Liver (tissue), 9 donors: Measurements from ENCODE around the gene PLCB1. TPM values are rescaled to one million over a fixed set of nuclear protein-coding genes. Genes with fewer than 3 reads are reported as not detected.

Experiments used
- DNase-seq: peaks from one replicate; pipeline ENCODE4 v3.0.0-alpha.2; 2017; ENCODE audit warnings: low spot score
- H3K27ac ChIP-seq, 2 donors: one replicate each; pipeline ENCODE4 v1.7.0; 2013; ENCODE audit warnings: inconsistent platforms in 2 of 2, low read length in 2 of 2, control low read depth in 1 of 2, low read depth in 1 of 2, mild to moderate bottlenecking in 1 of 2
- H3K27me3 ChIP-seq, 4 donors: one replicate each; pipeline versions ENCODE4 v1.6.1 to v1.7.0; 2013; ENCODE audit warnings: low read length in 3 of 4, inconsistent platforms in 1 of 4, mild to moderate bottlenecking in 1 of 4, moderate library complexity in 1 of 4; ENCODE audit not compliant: control insufficient read depth in 4 of 4, insufficient read depth in 4 of 4
- H3K36me3 ChIP-seq, 4 donors: one replicate each; pipeline versions ENCODE4 v1.6.1 to v1.7.0; 2013; ENCODE audit warnings: low read length in 3 of 4, mild to moderate bottlenecking in 3 of 4, low read depth in 1 of 4, moderate library complexity in 1 of 4; ENCODE audit not compliant: control insufficient read depth in 4 of 4, insufficient read depth in 3 of 4
- H3K4me1 ChIP-seq, 4 donors: one replicate each; pipeline versions ENCODE4 v1.6.1 to v1.7.0; 2013; ENCODE audit warnings: low read length in 3 of 4, mild to moderate bottlenecking in 3 of 4, moderate library complexity in 1 of 4; ENCODE audit not compliant: control insufficient read depth in 4 of 4, insufficient read depth in 4 of 4
- H3K4me3 ChIP-seq, 3 donors: one replicate each; pipeline versions ENCODE4 v1.6.1 to v1.7.0; 2013; ENCODE audit warnings: low read length in 3 of 3, control low read depth in 1 of 3, low read depth in 1 of 3, mild to moderate bottlenecking in 1 of 3
- H3K9ac ChIP-seq, 2 donors: one replicate each; pipeline ENCODE4 v1.7.0; 2013; ENCODE audit warnings: low read length in 2 of 2, mild to moderate bottlenecking in 2 of 2, moderate library complexity in 2 of 2, control low read depth in 1 of 2, low read depth in 1 of 2
- H3K9me3 ChIP-seq, 4 donors: one replicate each; pipeline versions ENCODE4 v1.6.1 to v1.7.0; 2013; ENCODE audit warnings: low read length in 3 of 4; ENCODE audit not compliant: control insufficient read depth in 4 of 4
- ATF3 ChIP-seq: IDR thresholded peaks from 2 replicates; pipeline ENCODE4 v1.6.1; 2016; ENCODE audit warnings: antibody characterized with exemption
- CTCF ChIP-seq: fragments of 150-350 bp; IDR thresholded peaks from 2 replicates; pipeline ENCODE4 v1.5.1; 2017; ENCODE audit warnings: improper control_type of control experiment, low read depth, low read length; ENCODE audit not compliant: missing input control
- EGR1 ChIP-seq, 2 donors: IDR thresholded peaks; 2 replicates each; pipeline ENCODE4 v1.6.1; 2016 to 2018; ENCODE audit warnings: antibody characterized with exemption in 2 of 2, low read depth in 2 of 2
- FOXA1 ChIP-seq: IDR thresholded peaks from 2 replicates; pipeline ENCODE4 v1.6.1; 2016; ENCODE audit warnings: antibody characterized with exemption
- FOXA2 ChIP-seq: IDR thresholded peaks from 2 replicates; pipeline ENCODE4 v1.6.1; 2016; ENCODE audit warnings: antibody characterized with exemption
- GABPA ChIP-seq, 2 donors: IDR thresholded peaks in 1 of 2; conservative IDR thresholded peaks in 1 of 2; 2 replicates each; pipeline ENCODE4 v1.6.1; 2016; ENCODE audit warnings: antibody characterized with exemption in 2 of 2, mild to moderate bottlenecking in 1 of 2, moderate library complexity in 1 of 2
- HNF4A ChIP-seq, 2 donors: conservative IDR thresholded peaks; 2 replicates each; pipeline ENCODE4 v1.6.1; 2016; ENCODE audit warnings: antibody characterized with exemption in 2 of 2, mild to moderate bottlenecking in 2 of 2
- HNF4G ChIP-seq: IDR thresholded peaks from 2 replicates; pipeline ENCODE4 v1.6.1; 2016; ENCODE audit warnings: antibody characterized with exemption
- JUND ChIP-seq, 2 donors: IDR thresholded peaks; 2 replicates each; pipeline ENCODE4 v1.6.1; 2016; ENCODE audit warnings: antibody characterized with exemption in 2 of 2
- MAX ChIP-seq: IDR thresholded peaks from 2 replicates; pipeline ENCODE4 v1.6.1; 2016; ENCODE audit warnings: antibody characterized with exemption
- NR2F2 ChIP-seq: IDR thresholded peaks from 2 replicates; pipeline ENCODE4 v1.6.1; 2016; ENCODE audit warnings: antibody characterized with exemption
- RAD21 ChIP-seq, 2 donors: IDR thresholded peaks; 2 replicates each; pipeline ENCODE4 v1.6.1; 2016; ENCODE audit warnings: antibody characterized with exemption in 2 of 2, mild to moderate bottlenecking in 2 of 2
- REST ChIP-seq: IDR thresholded peaks from 2 replicates; pipeline ENCODE4 v1.6.1; 2016; ENCODE audit warnings: antibody characterized with exemption, mild to moderate bottlenecking
- RXRA ChIP-seq, 2 donors: IDR thresholded peaks; 2 replicates each; pipeline ENCODE4 v1.6.1; 2017 to 2018; ENCODE audit warnings: antibody characterized with exemption in 2 of 2, mild to moderate bottlenecking in 1 of 2
- SP1 ChIP-seq: IDR thresholded peaks from 2 replicates; pipeline ENCODE4 v1.6.1; 2018; ENCODE audit warnings: antibody characterized with exemption, mild to moderate bottlenecking
- TAF1 ChIP-seq: conservative IDR thresholded peaks from 2 replicates; pipeline ENCODE4 v1.6.1; 2016; ENCODE audit warnings: antibody characterized with exemption, mild to moderate bottlenecking
- YY1 ChIP-seq: IDR thresholded peaks from 2 replicates; pipeline ENCODE4 v1.6.1; 2016; ENCODE audit warnings: antibody characterized with exemption, mild to moderate bottlenecking
- ZBTB33 ChIP-seq: IDR thresholded peaks from 2 replicates; pipeline ENCODE4 v1.6.1; 2016; ENCODE audit warnings: antibody characterized with exemption
- WGBS: extraction: QIAGEN DNeasy Blood & Tissue Kit; methylation state at CpG from one replicate; pipeline ENCODE4 v1.1.7; 2013; 5-methylcytosine and 5-hydroxymethylcytosine counted together
- polyA plus RNA-seq, 2 donors: library from polyadenylated mRNA; stranded (reverse) in 1 of 2; unstranded in 1 of 2; fragments of 200-250 nt in 1 of 2; fragments of >200 nt in 1 of 2; fragmentation: Nextera tagmentation in 1 of 2; extraction: Ambion mirVana in 1 of 2; gene quantifications; one replicate each; pipeline versions ENCODE4 v1.2.1 to v1.2.3, GENCODE V29; 2013 to 2015
- total RNA-seq, 2 donors: library from RNA; depleted of rRNA; stranded (reverse); fragments of >200 nt; gene quantifications; one replicate each; pipeline ENCODE4 v1.2.3, GENCODE V29; 2014
- donor health status: healthy.
- donor health status: healthy.
- donor health status: healthy.
- donor health status: healthy.
- donor health status: healthy.

The PLCB1 gene
- total and polyA plus RNA-seq, 4 donors: 3.7 to 13.5 (median 5.9) TPM

- H3K4me3 ChIP-seq: no peak overlapping the region
- no peak for DNase-seq
- no peak overlapping the region for H3K27ac ChIP-seq
These were observed 124.0 kb downstream of the PLCB1 start for GRCh38 chr20:8255945-8256632.

GRCh38 chr20:8260837-8261251 is 128.8 kb downstream of the PLCB1 start:
- Histone ChIP-seq H3K4me1 (no peaks in the 10 kb centered on the region), H3K9ac (no peak overlapping the region), H3K36me3 (no peaks in the 10 kb centered on the region), H3K27me3 (no peaks in the 10 kb centered on the region), H3K9me3 (no peaks in the 10 kb centered on the region), H3K4me3 (no peak overlapping the region), H3K27ac (no peak overlapping the region)
- no peak for DNase-seq
- 87% methylated on average over 5 of the region's 5 CpGs for WGBS
- TF ChIP-seq RAD21 (IDR thresholded peaks at IDR 0.05): no peak
- TF ChIP-seq ZBTB33: no peak
- TF ChIP-seq FOXA1: no peak
- no peak for TF ChIP-seq YY1
- TF ChIP-seq ATF3: no peak
- no peak for TF ChIP-seq NR2F2
- TF ChIP-seq EGR1 (IDR thresholded peaks at IDR 0.05; ENCODE audit: low read depth in 2 of 2): no peak
- TF ChIP-seq MAX: no peak
- TF ChIP-seq RXRA (IDR thresholded peaks at IDR 0.05): no peak
- no peak for TF ChIP-seq CTCF
- TF ChIP-seq JUND (IDR thresholded peaks at IDR 0.05): no peak
- no peak for TF ChIP-seq SP1
- no peak for TF ChIP-seq FOXA2
- no peak for TF ChIP-seq HNF4G
- TF ChIP-seq HNF4A (conservative IDR thresholded peaks at IDR 0.05): no peak
- no peak for TF ChIP-seq GABPA (IDR thresholded peaks at IDR 0.05 in 1 of 2, conservative IDR thresholded peaks at IDR 0.05 in 1 of 2)

More at GRCh38 chr20:8255945-8256632, 124.0 kb downstream of the PLCB1 start:
- no peaks in the 10 kb centered on the region for H3K9me3 ChIP-seq
- H3K4me1 ChIP-seq: peaks cover 0 to 2% (median under 1%) of the 10 kb centered on the region in 4 donors
- TF ChIP-seq TAF1: no peak
- TF ChIP-seq JUND (IDR thresholded peaks at IDR 0.05): no peak
- no peak for TF ChIP-seq FOXA2
- TF ChIP-seq GABPA (IDR thresholded peaks at IDR 0.05 in 1 of 2, conservative IDR thresholded peaks at IDR 0.05 in 1 of 2): no peak
- TF ChIP-seq REST: no peak
- TF ChIP-seq EGR1 (IDR thresholded peaks at IDR 0.05; ENCODE audit: low read depth in 2 of 2): no peak
- TF ChIP-seq HNF4A (conservative IDR thresholded peaks at IDR 0.05): no peak
- TF ChIP-seq YY1: no peak
- no peak for TF ChIP-seq ATF3
- TF ChIP-seq MAX: no peak
- no peaks in the 10 kb centered on the region for H3K27me3 ChIP-seq
- no peak overlapping the region for H3K9ac ChIP-seq
- WGBS: 74% methylated on average over 3 of the region's 3 CpGs
- H3K36me3 ChIP-seq: no peaks in the 10 kb centered on the region
